ENCODE data around the gene PLET1.

- no peak for TF ChIP-seq EZH2 (IDR thresholded peaks at IDR 0.05)
- TF ChIP-seq POLR2AphosphoS5 (IDR thresholded peaks at IDR 0.05; ENCODE audit: borderline replicate concordance, low read depth, low read length) = no peak
- TF ChIP-seq FOXP2 (optimal IDR thresholded peaks at IDR 0.05; ENCODE audit: control extremely low read depth, extremely low read length, insufficient read depth) = no peak
Observed at GRCh38 chr11:112238041-112238440, 22.6 kb downstream of the PLET1 start.

All from SK-N-MC (cell line).